ENCODE data around the gene MARVELD3. TPM values are rescaled to one million over a fixed set of nuclear protein-coding genes. Genes with fewer than 3 reads are reported as not detected.

MARVELD3 gene
- total RNA-seq, 2 donors from 2014 or later = 14.5 to 58.7 TPM

DNA sequence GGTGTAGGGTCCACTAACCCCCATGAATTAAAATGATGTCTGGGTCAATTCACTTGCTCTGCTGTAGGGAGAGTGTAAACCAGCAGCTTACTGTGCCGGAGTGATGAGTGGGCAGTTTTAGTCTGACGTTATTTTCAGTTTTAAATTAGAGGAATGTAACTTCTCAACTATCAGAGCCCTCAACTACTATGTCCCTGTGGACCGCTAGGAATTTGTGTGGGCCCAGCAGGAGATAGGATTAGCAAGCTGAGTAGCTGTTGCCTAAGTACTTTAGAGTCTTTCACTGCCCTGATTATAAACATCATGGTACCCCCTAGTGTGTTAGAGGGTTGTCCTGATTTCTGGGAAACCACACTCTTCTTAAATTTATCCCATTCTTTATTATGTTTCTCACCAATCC is 11.4 kb downstream of the MARVELD3 start:
- WGBS, 2 donors = 77 to 79% methylated on average over 3 of the region's 3 CpGs
- TF ChIP-seq POLR2A (IDR thresholded peaks at IDR 0.05) = no peak
- TF ChIP-seq, protein P1, sequence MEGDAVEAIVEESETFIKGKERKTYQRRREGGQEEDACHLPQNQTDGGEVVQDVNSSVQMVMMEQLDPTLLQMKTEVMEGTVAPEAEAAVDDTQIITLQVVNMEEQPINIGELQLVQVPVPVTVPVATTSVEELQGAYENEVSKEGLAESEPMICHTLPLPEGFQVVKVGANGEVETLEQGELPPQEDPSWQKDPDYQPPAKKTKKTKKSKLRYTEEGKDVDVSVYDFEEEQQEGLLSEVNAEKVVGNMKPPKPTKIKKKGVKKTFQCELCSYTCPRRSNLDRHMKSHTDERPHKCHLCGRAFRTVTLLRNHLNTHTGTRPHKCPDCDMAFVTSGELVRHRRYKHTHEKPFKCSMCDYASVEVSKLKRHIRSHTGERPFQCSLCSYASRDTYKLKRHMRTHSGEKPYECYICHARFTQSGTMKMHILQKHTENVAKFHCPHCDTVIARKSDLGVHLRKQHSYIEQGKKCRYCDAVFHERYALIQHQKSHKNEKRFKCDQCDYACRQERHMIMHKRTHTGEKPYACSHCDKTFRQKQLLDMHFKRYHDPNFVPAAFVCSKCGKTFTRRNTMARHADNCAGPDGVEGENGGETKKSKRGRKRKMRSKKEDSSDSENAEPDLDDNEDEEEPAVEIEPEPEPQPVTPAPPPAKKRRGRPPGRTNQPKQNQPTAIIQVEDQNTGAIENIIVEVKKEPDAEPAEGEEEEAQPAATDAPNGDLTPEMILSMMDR (IDR thresholded peaks at IDR 0.05) = no peak
- Histone ChIP-seq H3K9me3 (no peaks in the 10 kb centered on the region), H3K36me3 (replicated peaks in 1 of 2; ENCODE audit: insufficient read depth in 1 of 2, low read depth in 2 of 2) (no peaks in the 10 kb centered on the region), H3K4me3 (no peak overlapping the region), H3K4me1 (no peaks in the 10 kb centered on the region), H3K27me3 (no peaks in the 10 kb centered on the region), H3K27ac (no peak overlapping the region)
- intact Hi-C loops (cut with DNase I) = no loop called here
- ATAC-seq = no peak
- no peak for DNase-seq

DNA sequence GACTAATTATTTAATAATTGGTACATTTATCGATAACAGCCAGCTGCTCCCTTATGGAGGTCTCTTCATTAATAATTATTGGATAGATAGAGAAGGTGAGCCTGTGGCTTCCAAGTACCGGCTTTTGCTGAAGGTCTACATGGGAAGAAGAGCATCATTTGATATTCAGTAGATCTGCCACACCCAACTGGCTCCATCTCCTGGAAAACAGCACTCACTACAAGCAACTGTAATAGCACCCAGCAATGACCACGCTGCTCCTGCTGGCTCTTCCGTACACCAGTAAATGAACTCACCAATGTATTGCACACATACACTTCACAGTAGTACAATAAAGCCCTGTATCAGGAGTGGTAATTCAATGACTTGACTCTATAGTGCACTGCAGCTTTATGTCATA is 19.5 kb downstream of the MARVELD3 start:
- WGBS, 2 donors = 36 to 50% methylated on average over 4 of the region's 4 CpGs
- peak in 3 of 4 donors; percentile 26 to 57 (median 56) for DNase-seq

DNA sequence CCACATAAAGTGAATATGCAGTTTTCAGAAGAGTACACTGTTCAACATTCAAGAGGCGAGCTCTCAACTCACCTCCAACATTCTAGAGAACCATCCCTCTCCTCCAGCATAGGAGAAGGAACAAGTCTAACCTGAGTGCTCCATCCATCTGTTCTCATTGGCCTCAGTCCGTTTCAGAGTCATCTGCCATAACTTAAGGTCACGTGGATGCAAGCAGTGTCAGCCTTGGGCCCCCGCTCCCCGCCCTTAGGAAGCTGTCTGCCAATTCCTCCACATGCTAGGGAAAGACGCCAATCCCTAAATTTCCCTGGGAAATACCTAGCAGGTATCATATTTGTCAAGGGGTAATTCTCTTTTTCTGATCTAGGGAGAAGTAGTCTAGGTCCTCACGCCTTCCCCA is 21.4 kb downstream of the MARVELD3 start:
- DNase-seq (peak in 1 of 4 donors; percentile 35), ATAC-seq (no peak)
- peaks cover 17% of the 10 kb centered on the region for H3K4me1 ChIP-seq
- peaks cover 0 to 4% of the 10 kb centered on the region in 2 donors for H3K36me3 ChIP-seq (replicated peaks in 1 of 2; ENCODE audit: insufficient read depth in 1 of 2, low read depth in 2 of 2)
- no peaks in the 10 kb centered on the region for H3K9me3 ChIP-seq
- H3K27ac ChIP-seq = no peak overlapping the region
- intact Hi-C loops (cut with DNase I) = no loop called here
- WGBS, 2 donors = 59 to 62% methylated on average over 7 of the region's 7 CpGs
- no peak overlapping the region for H3K4me3 ChIP-seq
- no peaks in the 10 kb centered on the region for H3K27me3 ChIP-seq
- TF ChIP-seq, protein P1 (IDR thresholded peaks at IDR 0.05) = no peak
- no peak for TF ChIP-seq POLR2A (IDR thresholded peaks at IDR 0.05)

More for the DNA sequence above, 19.5 kb downstream of the MARVELD3 start:
- Histone ChIP-seq H3K27ac (peak overlapping the region in 1 of 4 donors; percentile 10), H3K9me3 (no peaks in the 10 kb centered on the region), H3K4me3 (no peak overlapping the region), H3K36me3 (replicated peaks in 1 of 2; ENCODE audit: insufficient read depth in 1 of 2, low read depth in 2 of 2) (peaks cover 0 to 4% of the 10 kb centered on the region in 2 donors), H3K4me1 (peaks cover 17% of the 10 kb centered on the region), H3K27me3 (no peaks in the 10 kb centered on the region)
- peak; percentile 78 for ATAC-seq
- intact Hi-C loops (cut with DNase I) = no loop called here
- TF ChIP-seq POLR2A (IDR thresholded peaks at IDR 0.05) = no peak
- TF ChIP-seq, protein P1 (IDR thresholded peaks at IDR 0.05) = peak; percentile 31 to 63 (median 43)

DNA sequence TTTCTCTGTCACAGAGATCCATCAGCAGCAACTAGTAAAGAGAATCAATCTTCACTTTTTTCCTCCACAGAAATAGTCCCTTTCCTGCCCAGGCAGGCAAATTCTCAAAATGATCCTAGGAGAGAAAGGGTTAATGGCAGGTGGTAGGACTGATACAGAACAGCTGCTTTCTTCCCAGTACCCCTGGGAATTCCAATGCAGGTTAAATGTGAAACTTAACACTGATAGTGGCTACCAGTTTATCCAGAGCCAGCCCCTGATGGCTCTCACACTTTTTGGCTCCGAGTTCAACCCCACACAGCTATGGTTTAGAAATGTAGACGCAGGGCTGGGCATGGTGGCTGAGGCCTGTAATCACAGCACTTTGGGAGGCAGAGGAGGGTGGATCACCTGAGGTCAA is 22.2 kb downstream of the MARVELD3 start:
- peak; percentile 65 for ATAC-seq
- Histone ChIP-seq H3K36me3 (replicated peaks in 1 of 2; ENCODE audit: insufficient read depth in 1 of 2, low read depth in 2 of 2) (peaks cover 0 to 4% of the 10 kb centered on the region in 2 donors), H3K27ac (peak overlapping the region in 1 of 4 donors; percentile 17), H3K4me3 (no peak overlapping the region), H3K4me1 (peaks cover 17% of the 10 kb centered on the region), H3K9me3 (no peaks in the 10 kb centered on the region), H3K27me3 (no peaks in the 10 kb centered on the region)
- TF ChIP-seq, protein P1 (IDR thresholded peaks at IDR 0.05) = no peak
- TF ChIP-seq POLR2A (IDR thresholded peaks at IDR 0.05) = no peak
- 29 to 40% methylated on average over 1 to 2 of the region's 2 CpGs for WGBS, 2 donors
- DNase-seq = peak in 2 of 4 donors; percentile 49 to 51
- intact Hi-C loops (cut with DNase I) = no loop called here

DNA sequence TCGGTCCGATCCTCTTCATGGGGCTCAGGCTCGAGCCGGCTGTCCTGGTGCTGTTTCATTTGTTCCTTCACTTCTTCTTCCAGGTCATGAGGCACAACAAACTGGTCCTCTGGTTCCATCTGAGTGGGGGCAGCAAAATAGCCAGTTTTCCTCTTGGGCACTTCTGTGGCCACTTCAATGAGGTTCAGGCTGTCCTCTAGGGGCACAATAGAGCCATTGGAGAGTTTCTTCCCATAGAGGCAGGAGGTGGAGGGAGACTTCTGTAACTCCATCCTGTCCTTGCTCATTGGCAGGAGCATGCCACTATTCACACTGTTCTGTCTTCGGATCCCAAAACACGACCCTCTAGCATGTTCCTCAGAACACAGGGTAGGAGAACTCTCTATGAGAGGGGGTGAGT is 22.9 kb downstream of the MARVELD3 start:
- no peaks in the 10 kb centered on the region for H3K9me3 ChIP-seq
- no peak for TF ChIP-seq POLR2A (IDR thresholded peaks at IDR 0.05)
- TF ChIP-seq, protein P1 (IDR thresholded peaks at IDR 0.05) = peak in 4 of 7 experiments; percentile 22 to 32 (median 23)
- H3K4me3 ChIP-seq = no peak overlapping the region
- 89 to 95% methylated on average over 6 of the region's 6 CpGs for WGBS, 2 donors
- no peaks in the 10 kb centered on the region for H3K27me3 ChIP-seq
- H3K36me3 ChIP-seq (replicated peaks in 1 of 2; ENCODE audit: insufficient read depth in 1 of 2, low read depth in 2 of 2) = peaks cover 0 to 4% of the 10 kb centered on the region in 2 donors
- H3K4me1 ChIP-seq = peaks cover 17% of the 10 kb centered on the region
- intact Hi-C loops (cut with DNase I) = no loop called here
- peak; percentile 31 for ATAC-seq
- no peak for DNase-seq
- H3K27ac ChIP-seq = no peak overlapping the region

Data from body of pancreas (tissue), 4 donors.